Activated T-helper 1 cell treated with anti-CD3 and anti-CD28 coated beads, Interleukin-12 subunit alpha, Interleukin-12 subunit beta, Interleukin-2, Interleukin-4 antibody, amounts not matched to agents 30 ng/mL and 10 ng/mL and 1 ng/mL, durations not matched to agents 14 hours and 24 hours and 36 hours (primary cell): ENCODE measurements around the gene CFAP141. TPM values are rescaled to one million over a fixed set of nuclear protein-coding genes. Genes with fewer than 3 reads are reported as not detected.

Source experiments
- DNase-seq: peaks from one replicate; pipeline ENCODE4 v3.0.0; 2021; ENCODE audit warnings: low spot score
- H3K27ac Mint-ChIP-seq: one replicate; pipeline ENCODE4 v1.8.0; 2021; ENCODE audit warnings: mild to moderate bottlenecking, mixed read lengths
- H3K27me3 Mint-ChIP-seq: one replicate; pipeline ENCODE4 v1.8.0; 2022; ENCODE audit warnings: mild to moderate bottlenecking, moderate library complexity, mixed read lengths; ENCODE audit not compliant: insufficient read depth
- H3K36me3 Mint-ChIP-seq: one replicate; pipeline ENCODE4 v1.8.0; 2021; ENCODE audit warnings: low read depth, mixed read lengths
- H3K4me1 Mint-ChIP-seq: one replicate; pipeline ENCODE4 v1.8.0; 2021; ENCODE audit warnings: low read depth, mixed read lengths
- H3K4me3 Mint-ChIP-seq: one replicate; pipeline ENCODE4 v1.8.0; 2021; ENCODE audit warnings: mild to moderate bottlenecking, moderate library complexity, mixed read lengths
- H3K9me3 Mint-ChIP-seq: one replicate; pipeline ENCODE4 v1.8.0; 2021; ENCODE audit warnings: mixed read lengths
- intact Hi-C: fragments of 100-400 bp; cut with micrococcal nuclease; formaldehyde crosslinking; loops from one replicate; pipeline ENCODE4 v1.15.1; 2024
- total RNA-seq: library from RNA; stranded (reverse); gene quantifications from 2 replicates; pipeline ENCODE4 v1.2.3, GENCODE V29; 2022

The CFAP141 gene
- total RNA-seq, 1 donor from 2014 or later, result not detected

GRCh38 chr1:154198756-154199562 lies 7.2 kb downstream of the CFAP141 start:
- no peak overlapping the region for H3K4me3 Mint-ChIP-seq
- intact Hi-C loops, result loop anchor here (1.0 kb wide), 3 partner anchors 13 to 136 kb away; no protein-coding TSS in a partner anchor
- H3K36me3 Mint-ChIP-seq, result no peaks in the 10 kb centered on the region
- no peak for DNase-seq
- no peaks in the 10 kb centered on the region for H3K4me1 Mint-ChIP-seq
- no peaks in the 10 kb centered on the region for H3K9me3 Mint-ChIP-seq
- no peak overlapping the region for H3K27ac Mint-ChIP-seq
- peaks cover 6% of the 10 kb centered on the region for H3K27me3 Mint-ChIP-seq

GRCh38 chr1:154193821-154194220 lies 12.3 kb downstream of the CFAP141 start:
- H3K36me3 Mint-ChIP-seq, result no peaks in the 10 kb centered on the region
- H3K27ac Mint-ChIP-seq, result no peak overlapping the region
- H3K27me3 Mint-ChIP-seq, result peaks cover 33% of the 10 kb centered on the region
- no peak overlapping the region for H3K4me3 Mint-ChIP-seq
- DNase-seq, result no peak
- no peaks in the 10 kb centered on the region for H3K9me3 Mint-ChIP-seq
- H3K4me1 Mint-ChIP-seq, result peaks cover 9% of the 10 kb centered on the region
- intact Hi-C loops, result no loop called here

GRCh38 chr1:154192476-154192875 lies 13.7 kb downstream of the CFAP141 start:
- Mint-ChIP-seq H3K9me3 (no peaks in the 10 kb centered on the region), H3K4me3 (no peak overlapping the region), H3K27me3 (peaks cover 35% of the 10 kb centered on the region), H3K4me1 (peaks cover 9% of the 10 kb centered on the region), H3K36me3 (no peaks in the 10 kb centered on the region), H3K27ac (no peak overlapping the region)
- DNase-seq, result no peak
- intact Hi-C loops, result no loop called here

- intact Hi-C loops, result no loop called here
- Mint-ChIP-seq H3K27me3 (peaks cover 36% of the 10 kb centered on the region), H3K4me1 (peaks cover 9% of the 10 kb centered on the region), H3K9me3 (no peaks in the 10 kb centered on the region), H3K36me3 (no peaks in the 10 kb centered on the region), H3K27ac (no peak within 1 kb of the TSS), H3K4me3 (no peak within 1 kb of the TSS)
- no peak for DNase-seq
Observed at GRCh38 chr1:154191990-154192461, 14.1 kb downstream of the CFAP141 start, which contains the start of gene TPM3. TSS of gene TPM3 (minus strand) at chr1:154192100. CDS start at chr1:154192018, 82 bp downstream.

GRCh38 chr1:154190550-154190949 lies 15.6 kb downstream of the CFAP141 start:
- peaks cover 18% of the 10 kb centered on the region for H3K4me1 Mint-ChIP-seq
- no peak for DNase-seq
- intact Hi-C loops, result no loop called here
- H3K9me3 Mint-ChIP-seq, result no peaks in the 10 kb centered on the region
- peaks cover 39% of the 10 kb centered on the region for H3K27me3 Mint-ChIP-seq
- H3K36me3 Mint-ChIP-seq, result no peaks in the 10 kb centered on the region
- H3K27ac Mint-ChIP-seq, result no peak overlapping the region
- no peak overlapping the region for H3K4me3 Mint-ChIP-seq

GRCh38 chr1:154186852-154187501 lies 19.2 kb downstream of the CFAP141 start:
- intact Hi-C loops, result loop anchor here (1.0 to 10.0 kb wide), 6 partner anchors 12 to 418 kb away; partner anchors contain the start of gene ADAR
- H3K4me3 Mint-ChIP-seq, result no peak overlapping the region
- H3K27me3 Mint-ChIP-seq, result peaks cover 16% of the 10 kb centered on the region
- H3K27ac Mint-ChIP-seq, result no peak overlapping the region
- H3K4me1 Mint-ChIP-seq, result peaks cover 23% of the 10 kb centered on the region
- H3K9me3 Mint-ChIP-seq, result no peaks in the 10 kb centered on the region
- no peak for DNase-seq
- H3K36me3 Mint-ChIP-seq, result peaks cover 4% of the 10 kb centered on the region

GRCh38 chr1:154186177-154186576 lies 20.0 kb downstream of the CFAP141 start:
- Mint-ChIP-seq H3K9me3 (no peaks in the 10 kb centered on the region), H3K4me1 (peaks cover 25% of the 10 kb centered on the region), H3K36me3 (peaks cover 11% of the 10 kb centered on the region), H3K27ac (no peak overlapping the region), H3K27me3 (peaks cover 9% of the 10 kb centered on the region), H3K4me3 (no peak overlapping the region)
- intact Hi-C loops, result loop anchor here (1.0 to 10.0 kb wide), 6 partner anchors 13 to 419 kb away; partner anchors contain the start of gene ADAR
- DNase-seq, result peak; percentile 60

- H3K9me3 Mint-ChIP-seq, result no peaks in the 10 kb centered on the region
- peak overlapping the region; percentile 99 for H3K27ac Mint-ChIP-seq
- intact Hi-C loops, result loop anchor here (1.0 to 10.0 kb wide), 7 partner anchors 144 to 512 kb away; partner anchors contain the start of genes ADAR, ATP8B2, GATAD2B and UBE2Q1
- H3K4me3 Mint-ChIP-seq, result peak overlapping the region; percentile 99
- peaks cover 21% of the 10 kb centered on the region for H3K36me3 Mint-ChIP-seq
- peaks cover 53% of the 10 kb centered on the region for H3K4me1 Mint-ChIP-seq
- peaks cover 6% of the 10 kb centered on the region for H3K27me3 Mint-ChIP-seq
- DNase-seq, result peak; percentile 93
Observed at GRCh38 chr1:154183046-154183915, 22.9 kb downstream of the CFAP141 start.

GRCh38 chr1:154182344-154183045 lies 23.6 kb downstream of the CFAP141 start:
- Mint-ChIP-seq H3K36me3 (peaks cover 28% of the 10 kb centered on the region), H3K4me3 (peak overlapping the region; percentile 99), H3K4me1 (peaks cover 61% of the 10 kb centered on the region), H3K27me3 (peaks cover 4% of the 10 kb centered on the region), H3K27ac (peak overlapping the region; percentile 99), H3K9me3 (no peaks in the 10 kb centered on the region)
- intact Hi-C loops, result loop anchor here (1.0 to 10.0 kb wide), 16 partner anchors 11 to 953 kb away; partner anchors contain the start of genes ADAR, ATP8B2, CRTC2 and GATAD2B
- peak; percentile 80 for DNase-seq

- peak overlapping the region; percentile 99 for H3K4me3 Mint-ChIP-seq
- peaks cover 2% of the 10 kb centered on the region for H3K27me3 Mint-ChIP-seq
- no peak for DNase-seq
- peaks cover 34% of the 10 kb centered on the region for H3K36me3 Mint-ChIP-seq
- peaks cover 67% of the 10 kb centered on the region for H3K4me1 Mint-ChIP-seq
- H3K27ac Mint-ChIP-seq, result peak overlapping the region; percentile 99
- no peaks in the 10 kb centered on the region for H3K9me3 Mint-ChIP-seq
- intact Hi-C loops, result loop anchor here (1.0 to 10.0 kb wide), 15 partner anchors 11 to 953 kb away; partner anchors contain the start of genes ADAR, ATP8B2, CRTC2 and GATAD2B
Observed at GRCh38 chr1:154181944-154182343, 24.2 kb downstream of the CFAP141 start.

GRCh38 chr1:154179946-154180687 lies 26.0 kb downstream of the CFAP141 start:
- Mint-ChIP-seq H3K27ac (peak overlapping the region; percentile 80), H3K27me3 (no peaks in the 10 kb centered on the region), H3K36me3 (peaks cover 39% of the 10 kb centered on the region), H3K4me3 (peak overlapping the region; percentile 99), H3K9me3 (no peaks in the 10 kb centered on the region), H3K4me1 (peaks cover 72% of the 10 kb centered on the region)
- no peak for DNase-seq
- intact Hi-C loops, result loop anchor here (5.0 to 10.0 kb wide), 3 partner anchors 147 to 425 kb away; partner anchors contain the start of genes ADAR and ATP8B2
